H1 (cell line): Measurements from ENCODE around the gene ATG4D. TPM values are rescaled to one million over a fixed set of nuclear protein-coding genes. Genes with fewer than 3 reads are reported as not detected.

ENCODE experiments used
- CTCF ChIA-PET: fragments of 300-600 bp; sonication (Branson Sonifier 250); formaldehyde crosslinking; loops from one replicate; lab custom pipeline; 2021; ENCODE audit not compliant: partially characterized antibody; lab: Charles Lee
- POLR2A ChIA-PET: fragments of 300-600 bp; sonication (Branson Sonifier 250); formaldehyde crosslinking; loops from one replicate; lab custom pipeline; 2021; ENCODE audit warnings: inconsistent platforms; ENCODE audit not compliant: partially characterized antibody; lab: Charles Lee
- DNase-seq, 2 experiments: peaks; one replicate each; pipeline versions ENCODE4 v3.0.0 to v3.0.0-alpha.2; 2010 to 2022; ENCODE audit warnings: low spot score in 2 of 2, low read depth in 1 of 2, mixed read lengths in 1 of 2
- FAIRE-seq: peaks from 2 replicates; lab custom pipeline; 2011; peaks lifted over from hg19 to GRCh38; lab: Jason Lieb, UNC
- H2AFZ ChIP-seq: 2 replicates; pipeline ENCODE4 v1.8.1; 2012; ENCODE audit warnings: low read length, inconsistent platforms
- H2AK5ac ChIP-seq: 2 replicates; pipeline ENCODE4 v1.6.1; 2013; ENCODE audit warnings: low read depth, low read length
- H2BK120ac ChIP-seq: replicated peaks from 2 replicates; pipeline ENCODE3; 2013; ENCODE audit warnings: low read depth, low read length, inconsistent platforms
- H2BK12ac ChIP-seq: 2 replicates; pipeline ENCODE4 v1.6.1; 2013; ENCODE audit warnings: low read depth, low read length
- H2BK15ac ChIP-seq: 2 replicates; pipeline ENCODE4 v1.6.1; 2013; ENCODE audit warnings: low read length
- H2BK20ac ChIP-seq: 2 replicates; pipeline ENCODE4 v1.6.1; 2013; ENCODE audit warnings: low read length
- H2BK5ac ChIP-seq: 2 replicates; pipeline ENCODE4 v1.6.1; 2013; ENCODE audit warnings: low read depth, low read length
- H3K14ac ChIP-seq: 2 replicates; pipeline ENCODE4 v1.6.1; 2013; ENCODE audit warnings: inconsistent platforms; ENCODE audit not compliant: insufficient read length
- H3K18ac ChIP-seq: 2 replicates; pipeline ENCODE4 v1.6.1; 2013; ENCODE audit warnings: low read length; ENCODE audit errors: extremely low read depth
- H3K23ac ChIP-seq: 2 replicates; pipeline ENCODE4 v1.6.1; 2013; ENCODE audit warnings: inconsistent platforms; ENCODE audit not compliant: insufficient read length
- H3K23me2 ChIP-seq: 2 replicates; pipeline ENCODE4 v1.6.1; 2013; ENCODE audit warnings: low read depth, low read length
- H3K27ac ChIP-seq: 2 replicates; pipeline ENCODE4 v1.6.1; 2011; ENCODE audit warnings: low read depth, low read length, inconsistent platforms
- H3K27me3 ChIP-seq, 4 experiments: replicated peaks in 1 of 4; 1 replicate in 1 of 4; 2 replicates in 3 of 4; pipeline versions ENCODE4 v1.6.1 to v1.8.1; 2011 to 2013; ENCODE audit warnings: low read length in 3 of 4, mild to moderate bottlenecking in 3 of 4, inconsistent platforms in 2 of 4, mixed read lengths in 2 of 4, moderate library complexity in 1 of 4; ENCODE audit not compliant: control insufficient read depth in 3 of 4, insufficient read depth in 3 of 4; ENCODE audit errors: extremely low read depth in 1 of 4
- H3K36me3 ChIP-seq, 4 experiments: 2 replicates each; pipeline versions ENCODE4 v1.6.1 to v1.8.1; 2011 to 2013; ENCODE audit warnings: mild to moderate bottlenecking in 4 of 4, low read length in 3 of 4, moderate library complexity in 2 of 4, control low read depth in 1 of 4, inconsistent platforms in 1 of 4; ENCODE audit not compliant: insufficient read depth in 4 of 4, control insufficient read depth in 2 of 4
- H3K4ac ChIP-seq: replicated peaks from 2 replicates; pipeline ENCODE3; 2013; ENCODE audit warnings: low read length, low read depth, mixed read lengths, inconsistent platforms; ENCODE audit not compliant: insufficient read length
- H3K4me1 ChIP-seq, 4 experiments: replicated peaks in 1 of 4; 1 replicate in 1 of 4; 2 replicates in 3 of 4; pipeline versions ENCODE4 v1.6.1 to v1.8.1; 2011 to 2013; ENCODE audit warnings: low read length in 3 of 4, inconsistent platforms in 2 of 4, mixed read lengths in 1 of 4; ENCODE audit not compliant: insufficient read depth in 4 of 4, control insufficient read depth in 3 of 4
- H3K4me2 ChIP-seq, 2 experiments: 2 replicates each; pipeline versions ENCODE4 v1.6.1 to v1.8.1; 2011 to 2013; ENCODE audit warnings: low read depth in 2 of 2, low read length in 2 of 2, control low read depth in 1 of 2, inconsistent platforms in 1 of 2, mild to moderate bottlenecking in 1 of 2; ENCODE audit not compliant: insufficient read depth in 1 of 2
- H3K4me3 ChIP-seq, 4 experiments: fragments of 200-600, 300-600 bp in 1 of 4; sonication (generic), shearing (Covaris generic), sonication (Bioruptor Twin) in 1 of 4; 2 replicates each; pipeline versions ENCODE4 v1.5.1 to v1.8.1; 2011 to 2016; ENCODE audit warnings: low read length in 4 of 4, low read depth in 3 of 4, control low read depth in 2 of 4, inconsistent platforms in 2 of 4, mild to moderate bottlenecking in 2 of 4, mixed read lengths in 1 of 4, moderate library complexity in 1 of 4; ENCODE audit not compliant: insufficient read depth in 2 of 4; ENCODE audit errors: extremely low read depth in 1 of 4
- H3K56ac ChIP-seq: replicated peaks from 2 replicates; pipeline ENCODE3; 2013; ENCODE audit warnings: low read depth, mild to moderate bottlenecking, mixed read lengths, low read length, inconsistent platforms; ENCODE audit not compliant: insufficient read length
- H3K79me1 ChIP-seq: 2 replicates; pipeline ENCODE4 v1.6.1; 2013; ENCODE audit warnings: low read depth, low read length, control low read depth
- H3K79me2 ChIP-seq, 2 experiments: 2 replicates each; pipeline versions ENCODE4 v1.6.1 to v1.8.1; 2012 to 2013; ENCODE audit warnings: low read length in 2 of 2, mild to moderate bottlenecking in 2 of 2, inconsistent platforms in 1 of 2; ENCODE audit not compliant: insufficient read depth in 2 of 2, control insufficient read depth in 1 of 2
- H3K9ac ChIP-seq, 4 experiments: replicated peaks in 1 of 4; 1 replicate in 1 of 4; 2 replicates in 3 of 4; pipeline versions ENCODE4 v1.6.1 to v1.8.1; 2011 to 2013; ENCODE audit warnings: low read depth in 3 of 4, low read length in 3 of 4, control low read depth in 2 of 4, mild to moderate bottlenecking in 2 of 4, moderate library complexity in 2 of 4, inconsistent platforms in 1 of 4; ENCODE audit errors: extremely low read depth in 1 of 4
- H3K9me3 ChIP-seq, 2 experiments: 2 replicates each; pipeline versions ENCODE4 v1.6.1 to v1.8.1; 2012 to 2013; ENCODE audit warnings: mild to moderate bottlenecking in 2 of 2, moderate library complexity in 2 of 2, control low read depth in 1 of 2, inconsistent platforms in 1 of 2, low read depth in 1 of 2, low read length in 1 of 2, mixed read lengths in 1 of 2; ENCODE audit not compliant: insufficient read depth in 2 of 2
- H4K20me1 ChIP-seq, 2 experiments: replicated peaks in 1 of 2; 2 replicates each; pipeline versions ENCODE3 to v1.8.1; 2011 to 2013; ENCODE audit warnings: inconsistent platforms in 2 of 2, low read length in 2 of 2, mild to moderate bottlenecking in 1 of 2; ENCODE audit not compliant: insufficient read depth in 2 of 2, control insufficient read depth in 1 of 2
- H4K5ac ChIP-seq: 2 replicates; pipeline ENCODE4 v1.6.1; 2013; ENCODE audit warnings: low read length, low read depth, mixed read lengths, inconsistent platforms; ENCODE audit not compliant: insufficient read length
- H4K8ac ChIP-seq: 2 replicates; pipeline ENCODE4 v1.8.0; 2013; ENCODE audit warnings: mild to moderate bottlenecking, moderate library complexity, low read length, inconsistent platforms; ENCODE audit not compliant: insufficient read depth; ENCODE audit errors: extremely low read depth
- H4K91ac ChIP-seq: replicated peaks from 2 replicates; pipeline ENCODE3; 2013; ENCODE audit warnings: low read length, mixed read lengths, inconsistent platforms; ENCODE audit not compliant: insufficient read length
- TAF7 ChIP-seq: optimal IDR thresholded peaks from 2 replicates; pipeline ENCODE3; 2011; ENCODE audit warnings: low read depth, mild to moderate bottlenecking, inconsistent platforms, low read length, moderate library complexity, borderline replicate concordance
- WGBS, 2 experiments: shearing (Covaris generic) in 1 of 2; methylation state at CpG; one replicate each; pipeline versions ENCODE4 v1.1.6 to v1.1.7; 2013 to 2015; ENCODE audit warnings: low lambda C conversion rate in 2 of 2, mixed read lengths in 2 of 2, inconsistent platforms in 1 of 2, low coverage in 1 of 2, missing lambda C conversion rate in 1 of 2; ENCODE audit not compliant: insufficient replicate concordance in 2 of 2, insufficient coverage in 1 of 2, insufficient read length in 1 of 2; ENCODE audit errors: extremely low coverage in 1 of 2, missing lambda C conversion rate in 1 of 2; 5-methylcytosine and 5-hydroxymethylcytosine counted together
- polyA plus RNA-seq, 7 experiments: library from polyadenylated mRNA; depleted of rRNA in 3 of 7; stranded (reverse) in 5 of 7; unstranded in 2 of 7; fragments of >200 nt in 5 of 7; fragments of 200-250 nt in 2 of 7; gene quantifications; 1 replicate in 5 of 7; 2 replicates in 1 of 7; 4 replicates in 1 of 7; pipeline versions ENCODE4 v1.2.1 to v1.2.3, GENCODE V29; 2011 to 2013; ENCODE audit warnings: missing spikeins in 2 of 7, mixed read lengths in 2 of 7
- total RNA-seq: library from RNA; stranded (reverse); fragmentation: NEBNext Ultra II Directional; extraction: Animal tissue kit (Norgen Biotek cat#: 25700); gene quantifications from 2 replicates; pipeline ENCODE4 v1.2.1, GENCODE V29; 2021

The ATG4D gene
- total and polyA plus RNA-seq, 2 of the 8 experiments (the other 6 are each of a cell fraction or from before 2014, with no cell fraction given): 39.6 to 43.7 TPM

DNA sequence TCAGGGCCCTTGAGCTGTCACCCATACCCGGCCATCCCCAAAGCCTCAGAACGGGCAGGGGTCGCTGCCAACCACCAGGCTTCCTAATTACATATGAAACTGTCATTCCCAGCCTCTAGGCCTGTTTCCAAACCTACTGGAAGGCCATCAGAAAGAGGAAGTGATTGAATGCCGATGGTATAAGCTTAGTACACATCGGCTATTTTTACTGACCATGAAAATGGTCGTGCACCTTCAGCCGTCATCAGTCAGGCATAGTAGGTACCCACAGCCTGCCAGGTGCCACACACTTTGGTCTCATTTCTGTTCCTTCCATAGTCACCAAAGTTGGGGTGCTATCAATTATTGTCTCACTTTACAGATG lies 11.9 kb downstream of the ATG4D start:
- H3K27ac ChIP-seq: no peak overlapping the region
- no peak overlapping the region for H2BK120ac ChIP-seq
- H3K56ac ChIP-seq: no peak overlapping the region
- H3K23ac ChIP-seq: no peak overlapping the region
- H3K27me3 ChIP-seq: no peaks in the 10 kb centered on the region
- FAIRE-seq: no peak
- CTCF ChIA-PET: interaction anchor here (0.8 to 4.5 kb wide), 13 partner anchors 9 to 145 kb away, joined by 3 to 25 read pairs (median 4); partner anchors contain the start of genes ATG4D, CDKN2D and KRI1
- no peaks in the 10 kb centered on the region for H3K9me3 ChIP-seq
- peaks cover 8 to 21% of the 10 kb centered on the region in 2 experiments for H4K20me1 ChIP-seq
- TF ChIP-seq TAF7: no peak
- POLR2A ChIA-PET: interaction anchor here (0.7 to 2.1 kb wide), 10 partner anchors 10 to 288 kb away, joined by 3 to 9 read pairs (median 3); partner anchors contain the start of genes KRI1 and QTRT1
- 88% methylated on average over 7 of the region's 7 CpGs; no CpG with 5 or more reads in 1 of the 2 experiments for WGBS, 2 experiments
- H3K36me3 ChIP-seq: peaks cover 20 to 81% (median 56%) of the 10 kb centered on the region in 4 experiments
- H2AFZ ChIP-seq: no peak overlapping the region
- H2BK20ac ChIP-seq: no peak overlapping the region
- H4K91ac ChIP-seq: no peak overlapping the region
- H2BK12ac ChIP-seq: no peak overlapping the region
- H3K9ac ChIP-seq: no peak overlapping the region
- no peak for DNase-seq
- H3K4me3 ChIP-seq: no peak overlapping the region
- no peak overlapping the region for H4K5ac ChIP-seq
- no peaks in the 10 kb centered on the region for H3K23me2 ChIP-seq
- no peaks in the 10 kb centered on the region for H3K4me1 ChIP-seq
- H3K79me2 ChIP-seq: no peaks in the 10 kb centered on the region
- H3K18ac ChIP-seq: no peak overlapping the region
- no peak overlapping the region for H2AK5ac ChIP-seq
- H4K8ac ChIP-seq: no peak overlapping the region
- no peak overlapping the region for H3K14ac ChIP-seq
- H3K4ac ChIP-seq: no peak overlapping the region
- no peak overlapping the region for H2BK5ac ChIP-seq
- H2BK15ac ChIP-seq: no peak overlapping the region
- H3K4me2 ChIP-seq: no peak overlapping the region
- H3K79me1 ChIP-seq: no peaks in the 10 kb centered on the region
